NT2/D1 (cell line): ENCODE results near the gene IGFBP4.

ENCODE experiments used
- DNase-seq: peaks from one replicate; pipeline ENCODE4 v3.0.0-alpha.2; 2011; ENCODE audit warnings: low read depth, low spot score
- H3K27me3 ChIP-seq: 2 replicates; pipeline ENCODE4 v1.6.0; 2011; ENCODE audit warnings: mild to moderate bottlenecking; ENCODE audit not compliant: insufficient read length, insufficient read depth
- H3K36me3 ChIP-seq: 2 replicates; pipeline ENCODE4 v1.6.1; 2011; ENCODE audit warnings: mild to moderate bottlenecking, low read length, mixed read lengths; ENCODE audit not compliant: insufficient read depth, insufficient read length
- H3K4me1 ChIP-seq: 2 replicates; pipeline ENCODE4 v1.5.1; 2011; ENCODE audit not compliant: insufficient read depth, insufficient read length
- H3K4me3 ChIP-seq: 2 replicates; pipeline ENCODE4 v1.5.1; 2011; ENCODE audit warnings: low read depth; ENCODE audit not compliant: insufficient read length
- H3K9ac ChIP-seq: 2 replicates; pipeline ENCODE4 v1.6.0; 2011; ENCODE audit warnings: low read depth; ENCODE audit not compliant: insufficient read length
- H3K9me3 ChIP-seq: 2 replicates; pipeline ENCODE4 v1.5.1; 2011; ENCODE audit warnings: mild to moderate bottlenecking, low read length; ENCODE audit not compliant: insufficient read depth
- SUZ12 ChIP-seq: IDR thresholded peaks from 2 replicates; pipeline ENCODE4 v1.6.1; 2011; ENCODE audit not compliant: insufficient read length, insufficient read depth; ENCODE audit errors: extremely low read depth
- YY1 ChIP-seq: IDR thresholded peaks from 2 replicates; pipeline ENCODE4 v1.6.1; 2011; ENCODE audit not compliant: insufficient read length, insufficient read depth
- ZNF274 ChIP-seq: IDR thresholded peaks from 2 replicates; pipeline ENCODE4 v1.6.1; 2011; ENCODE audit warnings: mild to moderate bottlenecking, low read depth, low read length

The IGFBP4 gene

DNA sequence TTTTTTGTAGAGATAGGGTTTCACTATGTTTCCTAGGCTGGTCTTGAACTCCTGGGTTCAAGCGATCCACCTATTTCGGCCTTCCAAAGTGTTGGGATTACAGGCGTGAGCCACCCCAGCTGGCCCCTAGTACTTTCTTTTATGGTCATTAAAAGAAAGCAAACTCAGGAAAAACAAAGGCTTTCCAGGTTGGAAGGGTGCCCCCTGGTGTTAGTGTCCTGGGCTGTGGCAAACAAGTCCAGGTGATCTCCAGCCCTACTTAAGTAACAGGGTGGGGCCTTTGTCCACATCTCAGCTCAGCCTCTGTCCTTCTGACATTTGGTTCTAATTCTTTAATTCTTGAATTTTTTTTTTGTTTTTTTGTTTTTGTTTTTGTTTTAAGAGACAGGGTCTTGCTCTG, 6.9 kb downstream of the IGFBP4 start:
- H3K9me3 ChIP-seq, result no peaks in the 10 kb centered on the region
- peaks cover 18% of the 10 kb centered on the region for H3K4me1 ChIP-seq
- DNase-seq, result no peak
- H3K27me3 ChIP-seq, result no peaks in the 10 kb centered on the region
- H3K36me3 ChIP-seq, result peaks cover 60% of the 10 kb centered on the region
- H3K4me3 ChIP-seq, result no peak overlapping the region
- no peak overlapping the region for H3K9ac ChIP-seq
- TF ChIP-seq ZNF274 (no peak), SUZ12 (no peak), YY1 (no peak)

DNA sequence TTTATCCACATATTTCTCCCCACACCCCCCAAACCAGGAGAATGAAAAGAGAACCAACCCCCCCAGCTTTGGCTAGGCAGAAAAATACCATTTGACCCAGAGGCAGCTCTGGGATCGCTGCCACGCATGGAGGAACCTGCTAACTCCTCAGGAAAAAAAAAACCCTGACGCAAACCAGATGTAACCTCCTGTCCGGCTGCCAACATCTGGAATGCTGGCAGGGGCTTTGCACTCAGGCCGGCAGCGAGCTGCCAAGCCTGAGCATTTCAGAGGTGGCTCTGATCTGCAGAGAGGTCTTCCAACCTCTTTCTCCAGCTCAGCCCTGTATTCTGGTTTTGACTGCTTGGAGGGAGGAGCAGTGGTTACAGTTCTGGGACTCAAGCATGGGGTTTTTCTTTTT, 8.2 kb downstream of the IGFBP4 start:
- H3K27me3 ChIP-seq, result no peaks in the 10 kb centered on the region
- DNase-seq, result no peak
- H3K9me3 ChIP-seq, result no peaks in the 10 kb centered on the region
- TF ChIP-seq YY1 (no peak), ZNF274 (no peak), SUZ12 (no peak)
- peaks cover 13% of the 10 kb centered on the region for H3K4me1 ChIP-seq
- no peak overlapping the region for H3K9ac ChIP-seq
- peaks cover 69% of the 10 kb centered on the region for H3K36me3 ChIP-seq
- no peak overlapping the region for H3K4me3 ChIP-seq

DNA sequence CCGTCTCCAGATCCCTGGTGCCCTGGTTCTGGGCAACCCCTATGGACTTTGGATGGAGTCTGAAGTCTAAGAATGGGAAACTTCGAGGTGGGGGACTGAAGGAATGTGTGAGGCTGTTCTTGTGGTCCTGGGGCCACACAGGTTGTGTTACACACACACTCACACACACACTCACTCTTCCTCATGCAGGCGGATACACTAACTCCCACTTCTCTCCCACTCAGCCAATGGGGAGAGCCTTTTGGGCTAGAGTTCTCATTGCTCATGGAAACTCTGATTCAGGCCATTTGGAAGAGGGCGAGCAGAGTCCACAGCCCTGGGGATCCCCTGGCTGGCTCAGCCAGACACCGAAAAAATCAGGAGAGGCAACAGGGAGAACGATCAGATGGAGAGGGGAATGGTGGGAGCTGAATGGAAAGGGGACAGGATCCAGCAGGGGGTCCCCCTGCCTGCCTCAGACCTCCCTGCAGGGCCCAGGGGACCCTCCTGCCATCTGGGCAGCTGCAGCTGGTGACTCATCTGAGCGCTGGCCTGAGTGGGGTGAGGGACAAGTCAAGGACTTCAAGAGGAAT, 9.1 kb downstream of the IGFBP4 start:
- H3K36me3 ChIP-seq, result peaks cover 69% of the 10 kb centered on the region

DNA sequence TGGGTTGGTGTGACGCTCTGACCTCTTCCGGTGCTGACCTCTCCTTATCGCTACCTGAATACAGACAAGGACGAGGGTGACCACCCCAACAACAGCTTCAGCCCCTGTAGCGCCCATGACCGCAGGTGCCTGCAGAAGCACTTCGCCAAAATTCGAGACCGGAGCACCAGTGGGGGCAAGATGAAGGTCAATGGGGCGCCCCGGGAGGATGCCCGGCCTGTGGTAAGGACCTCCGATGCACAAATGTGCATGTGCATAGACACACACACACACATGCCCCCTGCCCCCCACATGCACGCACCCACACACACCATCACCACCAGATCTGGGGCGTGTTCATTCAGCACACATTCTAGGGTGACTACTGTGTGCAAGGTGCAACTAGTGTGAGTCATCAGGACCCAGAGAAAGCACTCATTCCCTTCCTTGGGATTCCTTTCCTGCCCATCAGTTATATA, 9.7 kb downstream of the IGFBP4 start:
- DNase-seq, result no peak
- H3K27me3 ChIP-seq, result no peaks in the 10 kb centered on the region
- no peak overlapping the region for H3K9ac ChIP-seq
- TF ChIP-seq YY1 (no peak), ZNF274 (no peak), SUZ12 (no peak)
- H3K4me1 ChIP-seq, result peaks cover 15% of the 10 kb centered on the region
- H3K9me3 ChIP-seq, result no peaks in the 10 kb centered on the region
- peaks cover 72% of the 10 kb centered on the region for H3K36me3 ChIP-seq
- no peak overlapping the region for H3K4me3 ChIP-seq

More for the DNA sequence above, 9.1 kb downstream of the IGFBP4 start:
- no peak for DNase-seq
- Histone ChIP-seq H3K9ac (no peak overlapping the region), H3K27me3 (no peaks in the 10 kb centered on the region), H3K4me1 (peaks cover 9% of the 10 kb centered on the region), H3K9me3 (no peaks in the 10 kb centered on the region), H3K4me3 (no peak overlapping the region)
- TF ChIP-seq ZNF274 (no peak), YY1 (no peak), SUZ12 (no peak)

DNA sequence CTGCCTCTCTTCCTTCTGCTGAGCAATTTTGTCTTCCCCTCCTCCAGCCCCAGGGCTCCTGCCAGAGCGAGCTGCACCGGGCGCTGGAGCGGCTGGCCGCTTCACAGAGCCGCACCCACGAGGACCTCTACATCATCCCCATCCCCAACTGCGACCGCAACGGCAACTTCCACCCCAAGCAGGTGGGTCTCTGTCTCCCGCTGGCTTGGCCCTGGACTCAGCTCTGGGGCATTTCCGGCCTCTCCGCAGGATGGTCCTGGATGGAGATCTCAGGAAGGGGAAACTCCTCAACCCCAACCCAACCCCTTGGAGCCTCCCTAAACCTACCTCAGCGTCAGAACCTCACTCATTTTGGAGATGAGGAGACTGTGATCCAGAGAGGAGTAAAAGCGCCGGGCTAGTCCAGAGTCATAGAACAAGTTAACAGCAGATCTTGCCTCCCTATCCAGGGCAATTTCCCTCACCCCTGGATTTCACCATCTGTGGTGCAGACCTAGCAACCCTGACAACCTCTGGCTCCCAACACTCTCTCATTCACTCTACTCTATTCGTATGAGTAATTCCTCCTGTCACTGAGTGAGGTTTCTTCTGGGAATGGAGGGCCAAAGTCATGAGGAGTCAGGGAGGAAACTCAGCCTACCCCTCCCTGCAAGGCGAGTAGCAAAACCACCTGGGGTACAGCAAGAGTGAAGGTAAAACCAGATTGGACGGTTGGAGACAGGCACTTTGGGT, 10.8 kb downstream of the IGFBP4 start:
- Histone ChIP-seq H3K9me3 (no peaks in the 10 kb centered on the region), H3K27me3 (no peaks in the 10 kb centered on the region), H3K4me3 (no peak overlapping the region), H3K9ac (no peak overlapping the region), H3K36me3 (peaks cover 65% of the 10 kb centered on the region), H3K4me1 (peaks cover 21% of the 10 kb centered on the region)
- TF ChIP-seq SUZ12 (no peak), YY1 (no peak), ZNF274 (no peak)
- DNase-seq, result no peak

DNA sequence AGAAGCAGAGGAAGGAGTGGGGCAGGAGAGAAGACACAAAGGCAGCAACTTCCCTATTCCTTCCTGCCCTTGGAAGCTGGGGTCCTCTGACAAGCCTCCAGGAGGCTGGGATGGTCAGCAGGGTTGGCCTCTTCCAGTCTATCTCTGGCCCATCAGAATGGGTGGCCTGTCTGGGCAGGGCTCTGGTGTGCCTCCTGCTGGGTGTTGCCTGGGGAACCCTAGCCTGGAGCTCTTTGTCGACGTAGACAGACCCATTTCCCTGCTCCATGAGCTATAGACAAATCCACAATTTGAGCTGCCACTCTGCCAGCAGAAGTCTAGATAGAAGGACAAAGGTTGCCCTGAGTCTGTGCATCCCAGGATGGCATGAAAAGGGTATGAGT, 11.4 kb downstream of the IGFBP4 start:
- Histone ChIP-seq H3K9me3 (no peaks in the 10 kb centered on the region), H3K4me1 (peaks cover 21% of the 10 kb centered on the region), H3K4me3 (no peak overlapping the region), H3K36me3 (peaks cover 64% of the 10 kb centered on the region), H3K27me3 (no peaks in the 10 kb centered on the region), H3K9ac (no peak overlapping the region)
- TF ChIP-seq SUZ12, result no peak
- no peak for DNase-seq

DNA sequence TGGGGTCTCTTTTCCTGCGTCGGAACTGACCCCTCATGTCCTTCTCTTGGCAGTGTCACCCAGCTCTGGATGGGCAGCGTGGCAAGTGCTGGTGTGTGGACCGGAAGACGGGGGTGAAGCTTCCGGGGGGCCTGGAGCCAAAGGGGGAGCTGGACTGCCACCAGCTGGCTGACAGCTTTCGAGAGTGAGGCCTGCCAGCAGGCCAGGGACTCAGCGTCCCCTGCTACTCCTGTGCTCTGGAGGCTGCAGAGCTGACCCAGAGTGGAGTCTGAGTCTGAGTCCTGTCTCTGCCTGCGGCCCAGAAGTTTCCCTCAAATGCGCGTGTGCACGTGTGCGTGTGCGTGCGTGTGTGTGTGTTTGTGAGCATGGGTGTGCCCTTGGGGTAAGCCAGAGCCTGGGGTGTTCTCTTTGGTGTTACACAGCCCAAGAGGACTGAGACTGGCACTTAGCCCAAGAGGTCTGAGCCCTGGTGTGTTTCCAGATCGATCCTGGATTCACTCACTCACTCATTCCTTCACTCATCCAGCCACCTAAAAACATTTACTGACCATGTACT, 13.2 kb downstream of the IGFBP4 start:
- no peak overlapping the region for H3K4me3 ChIP-seq
- TF ChIP-seq SUZ12 (no peak), ZNF274 (no peak), YY1 (no peak)
- H3K9me3 ChIP-seq, result no peaks in the 10 kb centered on the region
- H3K9ac ChIP-seq, result no peak overlapping the region
- no peaks in the 10 kb centered on the region for H3K27me3 ChIP-seq
- peaks cover 21% of the 10 kb centered on the region for H3K4me1 ChIP-seq
- peaks cover 58% of the 10 kb centered on the region for H3K36me3 ChIP-seq
- no peak for DNase-seq
